Measurements from ENCODE around the gene GALNT18.

Gene GALNT18

GRCh38 chr11:11659567-11660362, 38.0 kb upstream of the GALNT18 start:
- DNase-seq (ENCODE audit: low read depth) = no peak
- Histone ChIP-seq H3K4me1 (ENCODE audit: control insufficient read depth, insufficient read depth, low read length) (no peaks in the 10 kb centered on the region), H3K36me3 (ENCODE audit: control insufficient read depth, insufficient read depth, low read length, severe bottlenecking) (no peaks in the 10 kb centered on the region), H3K27me3 (replicated peaks; ENCODE audit: control insufficient read depth, insufficient read depth, low read length) (peaks cover 59% of the 10 kb centered on the region), H3K9ac (ENCODE audit: low read length) (no peak overlapping the region), H3K9me3 (ENCODE audit: control insufficient read depth, low read length) (no peaks in the 10 kb centered on the region), H3K4me3 (ENCODE audit: low read length) (no peak overlapping the region)

DNA sequence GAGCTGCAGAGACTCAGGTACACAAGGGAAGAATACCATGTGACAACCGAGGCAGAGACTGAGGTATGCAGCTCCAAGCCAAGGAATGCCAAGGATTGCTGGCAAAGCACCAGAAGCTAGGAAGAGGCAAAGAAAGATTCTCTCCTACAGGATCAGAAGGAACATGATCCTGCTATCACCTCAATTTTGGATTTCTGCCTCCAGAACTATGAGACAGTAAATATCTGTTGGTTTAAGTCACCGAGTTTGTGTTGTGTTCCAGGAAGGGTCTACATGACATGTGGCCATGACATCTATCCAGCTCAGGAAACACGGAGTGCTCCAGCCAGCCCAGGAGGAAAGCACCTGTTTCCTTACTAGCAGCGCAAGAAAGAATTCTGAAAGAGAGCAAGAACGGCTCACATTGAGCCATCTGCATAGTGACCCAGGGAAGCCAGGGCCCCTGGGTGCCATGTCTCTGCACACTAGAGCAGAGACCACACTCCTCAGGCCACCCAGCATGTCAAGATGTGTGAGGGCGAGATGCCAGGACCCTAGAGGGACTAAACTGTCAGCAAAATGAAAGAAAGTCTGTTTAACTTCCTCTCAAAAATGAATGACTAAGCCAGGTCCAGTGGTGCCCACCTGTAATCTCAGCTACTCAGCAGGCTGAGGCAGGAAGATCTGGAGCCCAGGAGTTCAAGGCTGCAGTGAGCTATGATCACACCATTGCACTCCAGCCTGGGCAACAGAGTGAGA, 35.6 kb upstream of the GALNT18 start:
- no peaks in the 10 kb centered on the region for H3K4me1 ChIP-seq (ENCODE audit: control insufficient read depth, insufficient read depth, low read length)
- no peaks in the 10 kb centered on the region for H3K36me3 ChIP-seq (ENCODE audit: control insufficient read depth, insufficient read depth, low read length, severe bottlenecking)
- no peak overlapping the region for H3K4me3 ChIP-seq (ENCODE audit: low read length)
- H3K9ac ChIP-seq (ENCODE audit: low read length) = no peak overlapping the region
- no peak for DNase-seq (ENCODE audit: low read depth)
- H3K9me3 ChIP-seq (ENCODE audit: control insufficient read depth, low read length) = no peaks in the 10 kb centered on the region
- H3K27me3 ChIP-seq (replicated peaks; ENCODE audit: control insufficient read depth, insufficient read depth, low read length) = peaks cover 47% of the 10 kb centered on the region

- Histone ChIP-seq H3K9ac (ENCODE audit: low read length) (no peak overlapping the region), H3K4me1 (ENCODE audit: control insufficient read depth, insufficient read depth, low read length) (no peaks in the 10 kb centered on the region), H3K36me3 (ENCODE audit: control insufficient read depth, insufficient read depth, low read length, severe bottlenecking) (no peaks in the 10 kb centered on the region), H3K9me3 (ENCODE audit: control insufficient read depth, low read length) (peaks cover 4% of the 10 kb centered on the region), H3K27me3 (replicated peaks; ENCODE audit: control insufficient read depth, insufficient read depth, low read length) (peaks cover 57% of the 10 kb centered on the region), H3K4me3 (ENCODE audit: low read length) (no peak overlapping the region)
- DNase-seq (ENCODE audit: low read depth) = no peak
These were observed 19.8 kb upstream of the GALNT18 start for GRCh38 chr11:11641581-11641980.

GRCh38 chr11:11640996-11641395, 19.2 kb upstream of the GALNT18 start:
- no peaks in the 10 kb centered on the region for H3K4me1 ChIP-seq (ENCODE audit: control insufficient read depth, insufficient read depth, low read length)
- DNase-seq (ENCODE audit: low read depth) = no peak
- H3K27me3 ChIP-seq (replicated peaks; ENCODE audit: control insufficient read depth, insufficient read depth, low read length) = peaks cover 51% of the 10 kb centered on the region
- H3K9me3 ChIP-seq (ENCODE audit: control insufficient read depth, low read length) = peaks cover 4% of the 10 kb centered on the region
- no peak overlapping the region for H3K4me3 ChIP-seq (ENCODE audit: low read length)
- H3K36me3 ChIP-seq (ENCODE audit: control insufficient read depth, insufficient read depth, low read length, severe bottlenecking) = no peaks in the 10 kb centered on the region
- H3K9ac ChIP-seq (ENCODE audit: low read length) = no peak overlapping the region

GRCh38 chr11:11640152-11640551, 18.3 kb upstream of the GALNT18 start:
- Histone ChIP-seq H3K27me3 (replicated peaks; ENCODE audit: control insufficient read depth, insufficient read depth, low read length) (peaks cover 47% of the 10 kb centered on the region), H3K9me3 (ENCODE audit: control insufficient read depth, low read length) (peaks cover 4% of the 10 kb centered on the region), H3K9ac (ENCODE audit: low read length) (no peak overlapping the region), H3K4me3 (ENCODE audit: low read length) (no peak overlapping the region), H3K4me1 (ENCODE audit: control insufficient read depth, insufficient read depth, low read length) (no peaks in the 10 kb centered on the region), H3K36me3 (ENCODE audit: control insufficient read depth, insufficient read depth, low read length, severe bottlenecking) (no peaks in the 10 kb centered on the region)
- DNase-seq (ENCODE audit: low read depth) = no peak

GRCh38 chr11:11636671-11637070, 14.9 kb upstream of the GALNT18 start:
- no peaks in the 10 kb centered on the region for H3K36me3 ChIP-seq (ENCODE audit: control insufficient read depth, insufficient read depth, low read length, severe bottlenecking)
- H3K4me3 ChIP-seq (ENCODE audit: low read length) = no peak overlapping the region
- H3K4me1 ChIP-seq (ENCODE audit: control insufficient read depth, insufficient read depth, low read length) = no peaks in the 10 kb centered on the region
- peaks cover 24% of the 10 kb centered on the region for H3K27me3 ChIP-seq (replicated peaks; ENCODE audit: control insufficient read depth, insufficient read depth, low read length)
- H3K9ac ChIP-seq (ENCODE audit: low read length) = no peak overlapping the region
- peaks cover 7% of the 10 kb centered on the region for H3K9me3 ChIP-seq (ENCODE audit: control insufficient read depth, low read length)
- no peak for DNase-seq (ENCODE audit: low read depth)

GRCh38 chr11:11635443-11635842, 13.6 kb upstream of the GALNT18 start:
- H3K4me3 ChIP-seq (ENCODE audit: low read length) = no peak overlapping the region
- DNase-seq (ENCODE audit: low read depth) = no peak
- H3K9me3 ChIP-seq (ENCODE audit: control insufficient read depth, low read length) = peaks cover 7% of the 10 kb centered on the region
- no peaks in the 10 kb centered on the region for H3K36me3 ChIP-seq (ENCODE audit: control insufficient read depth, insufficient read depth, low read length, severe bottlenecking)
- no peaks in the 10 kb centered on the region for H3K4me1 ChIP-seq (ENCODE audit: control insufficient read depth, insufficient read depth, low read length)
- peaks cover 19% of the 10 kb centered on the region for H3K27me3 ChIP-seq (replicated peaks; ENCODE audit: control insufficient read depth, insufficient read depth, low read length)
- H3K9ac ChIP-seq (ENCODE audit: low read length) = no peak overlapping the region

- Histone ChIP-seq H3K9ac (ENCODE audit: low read length) (no peak overlapping the region), H3K4me1 (ENCODE audit: control insufficient read depth, insufficient read depth, low read length) (no peaks in the 10 kb centered on the region), H3K36me3 (ENCODE audit: control insufficient read depth, insufficient read depth, low read length, severe bottlenecking) (no peaks in the 10 kb centered on the region), H3K9me3 (ENCODE audit: control insufficient read depth, low read length) (peaks cover 7% of the 10 kb centered on the region), H3K27me3 (replicated peaks; ENCODE audit: control insufficient read depth, insufficient read depth, low read length) (peaks cover 21% of the 10 kb centered on the region), H3K4me3 (ENCODE audit: low read length) (no peak overlapping the region)
- no peak for DNase-seq (ENCODE audit: low read depth)
These were observed 7.6 kb upstream of the GALNT18 start for GRCh38 chr11:11629368-11629767.

- no peak for DNase-seq (ENCODE audit: low read depth)
- Histone ChIP-seq H3K9me3 (ENCODE audit: control insufficient read depth, low read length) (peaks cover 7% of the 10 kb centered on the region), H3K4me1 (ENCODE audit: control insufficient read depth, insufficient read depth, low read length) (no peaks in the 10 kb centered on the region), H3K27me3 (replicated peaks; ENCODE audit: control insufficient read depth, insufficient read depth, low read length) (peaks cover 25% of the 10 kb centered on the region), H3K9ac (ENCODE audit: low read length) (no peak overlapping the region), H3K36me3 (ENCODE audit: control insufficient read depth, insufficient read depth, low read length, severe bottlenecking) (no peaks in the 10 kb centered on the region), H3K4me3 (ENCODE audit: low read length) (no peak overlapping the region)
These were observed 6.8 kb upstream of the GALNT18 start for GRCh38 chr11:11628651-11629050.

DNA sequence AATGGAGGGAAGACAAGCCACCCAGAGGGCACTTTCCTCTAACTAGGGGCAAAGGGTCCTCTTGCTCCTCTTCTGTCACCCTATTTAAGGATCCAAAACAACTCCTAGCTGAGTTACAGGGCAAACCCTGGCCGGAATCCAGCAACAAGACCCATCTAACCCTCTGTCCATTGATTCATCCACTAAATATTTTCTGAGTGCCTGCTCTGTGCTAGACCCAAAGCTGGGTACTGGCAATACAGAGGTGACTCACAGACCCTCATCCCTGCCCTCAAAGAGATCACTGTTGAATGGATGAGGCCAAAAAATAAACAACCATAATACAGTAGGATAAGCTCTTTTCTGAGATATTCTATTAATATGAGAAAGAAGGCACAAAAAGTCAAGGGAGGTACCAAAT, 4.3 kb upstream of the GALNT18 start:
- Histone ChIP-seq H3K4me3 (ENCODE audit: low read length) (no peak overlapping the region), H3K4me1 (ENCODE audit: control insufficient read depth, insufficient read depth, low read length) (peaks cover 5% of the 10 kb centered on the region), H3K9me3 (ENCODE audit: control insufficient read depth, low read length) (no peaks in the 10 kb centered on the region), H3K9ac (ENCODE audit: low read length) (no peak overlapping the region), H3K27me3 (replicated peaks; ENCODE audit: control insufficient read depth, insufficient read depth, low read length) (peaks cover 33% of the 10 kb centered on the region), H3K36me3 (ENCODE audit: control insufficient read depth, insufficient read depth, low read length, severe bottlenecking) (no peaks in the 10 kb centered on the region)
- DNase-seq (ENCODE audit: low read depth) = no peak

DNA sequence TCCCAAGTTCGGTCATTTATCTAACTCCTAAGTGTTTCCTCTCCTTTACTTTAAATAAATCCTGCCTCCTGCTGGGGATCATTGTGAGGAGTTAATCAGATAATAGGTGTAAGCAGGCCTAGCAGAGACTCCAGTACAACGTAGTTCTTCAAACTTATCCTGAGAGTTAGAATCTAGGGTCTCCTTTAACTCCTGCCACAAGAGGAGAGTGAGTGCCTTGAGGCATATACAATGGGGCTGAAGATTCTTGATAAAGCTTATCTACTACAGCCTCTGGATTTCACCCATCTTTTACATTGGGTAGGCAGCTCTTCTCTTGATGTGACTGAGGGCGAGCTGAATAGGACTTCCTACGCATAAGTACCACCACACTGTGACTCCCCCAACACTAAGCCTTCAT, 3.1 kb upstream of the GALNT18 start:
- H3K9me3 ChIP-seq (ENCODE audit: control insufficient read depth, low read length) = no peaks in the 10 kb centered on the region
- H3K27me3 ChIP-seq (replicated peaks; ENCODE audit: control insufficient read depth, insufficient read depth, low read length) = peaks cover 32% of the 10 kb centered on the region
- no peak for DNase-seq (ENCODE audit: low read depth)
- no peak overlapping the region for H3K4me3 ChIP-seq (ENCODE audit: low read length)
- no peak overlapping the region for H3K9ac ChIP-seq (ENCODE audit: low read length)
- no peaks in the 10 kb centered on the region for H3K36me3 ChIP-seq (ENCODE audit: control insufficient read depth, insufficient read depth, low read length, severe bottlenecking)
- peaks cover 13% of the 10 kb centered on the region for H3K4me1 ChIP-seq (ENCODE audit: control insufficient read depth, insufficient read depth, low read length)
